Duodenal mucosa (tissue), 2 donors: ENCODE data around the gene DGKZ.

ENCODE experiments used
- H3K27ac ChIP-seq: one replicate; pipeline ENCODE4 v1.7.0; 2013; ENCODE audit warnings: low read depth, low read length
- H3K27me3 ChIP-seq, 2 donors: one replicate each; pipeline ENCODE4 v1.7.0; 2013; ENCODE audit warnings: low read length in 2 of 2, control low read depth in 1 of 2; ENCODE audit not compliant: insufficient read depth in 2 of 2, control insufficient read depth in 1 of 2
- H3K36me3 ChIP-seq, 2 donors: one replicate each; pipeline ENCODE4 v1.7.0; 2013; ENCODE audit warnings: low read length in 2 of 2, control low read depth in 1 of 2; ENCODE audit not compliant: insufficient read depth in 2 of 2, control insufficient read depth in 1 of 2
- H3K4me1 ChIP-seq, 2 donors: one replicate each; pipeline ENCODE4 v1.7.0; 2013; ENCODE audit warnings: low read length in 2 of 2, control low read depth in 1 of 2; ENCODE audit not compliant: insufficient read depth in 2 of 2, control insufficient read depth in 1 of 2
- H3K4me3 ChIP-seq, 2 donors: one replicate each; pipeline ENCODE4 v1.7.0; 2013; ENCODE audit warnings: low read length in 2 of 2, low read depth in 1 of 2
- H3K9ac ChIP-seq, 2 donors: one replicate each; pipeline ENCODE4 v1.7.0; 2013; ENCODE audit warnings: low read length in 2 of 2, low read depth in 1 of 2
- H3K9me3 ChIP-seq, 2 donors: one replicate each; pipeline ENCODE4 v1.7.0; 2013; ENCODE audit warnings: low read length in 2 of 2, control low read depth in 1 of 2; ENCODE audit not compliant: control insufficient read depth in 1 of 2

The DGKZ gene

GRCh38 chr11:46353698-46354097, 6.4 kb downstream of the DGKZ start:
- Histone ChIP-seq H3K9ac (no peak overlapping the region), H3K27ac (no peak overlapping the region), H3K27me3 (no peaks in the 10 kb centered on the region), H3K4me3 (no peak overlapping the region), H3K36me3 (peaks cover 0 to 6% of the 10 kb centered on the region in 2 donors), H3K4me1 (peaks cover 63 to 66% of the 10 kb centered on the region in 2 donors), H3K9me3 (no peaks in the 10 kb centered on the region)

GRCh38 chr11:46356924-46357482, 9.7 kb downstream of the DGKZ start:
- Histone ChIP-seq H3K9me3 (no peaks in the 10 kb centered on the region), H3K27ac (peak overlapping the region; percentile 17), H3K4me1 (peaks cover 45 to 48% of the 10 kb centered on the region in 2 donors), H3K9ac (peak overlapping the region in 1 of 2 donors; percentile 7), H3K4me3 (peak overlapping the region in 1 of 2 donors; percentile 39), H3K36me3 (peaks cover 0 to 6% of the 10 kb centered on the region in 2 donors), H3K27me3 (no peaks in the 10 kb centered on the region)

- H3K9me3 ChIP-seq: no peaks in the 10 kb centered on the region
- peaks cover 45 to 49% of the 10 kb centered on the region in 2 donors for H3K4me1 ChIP-seq
- H3K9ac ChIP-seq: peak overlapping the region in 1 of 2 donors; percentile 7
- H3K36me3 ChIP-seq: peaks cover 0 to 11% of the 10 kb centered on the region in 2 donors
- peak overlapping the region in 1 of 2 donors; percentile 39 for H3K4me3 ChIP-seq
- H3K27ac ChIP-seq: peak overlapping the region; percentile 17
- H3K27me3 ChIP-seq: no peaks in the 10 kb centered on the region
Observed at GRCh38 chr11:46357483-46357936, 10.2 kb downstream of the DGKZ start.

- Histone ChIP-seq H3K9me3 (no peaks in the 10 kb centered on the region), H3K27ac (no peak overlapping the region), H3K9ac (no peak overlapping the region), H3K4me3 (no peak overlapping the region), H3K27me3 (no peaks in the 10 kb centered on the region), H3K4me1 (peaks cover 54 to 58% of the 10 kb centered on the region in 2 donors), H3K36me3 (peaks cover 0 to 28% of the 10 kb centered on the region in 2 donors)
Observed at GRCh38 chr11:46359953-46360352, 12.7 kb downstream of the DGKZ start.

GRCh38 chr11:46360878-46361277, 13.6 kb downstream of the DGKZ start:
- Histone ChIP-seq H3K4me3 (peak overlapping the region; percentile 46 to 51), H3K9ac (peak overlapping the region in 1 of 2 donors; percentile 50), H3K4me1 (peaks cover 54 to 58% of the 10 kb centered on the region in 2 donors), H3K36me3 (peaks cover 0 to 28% of the 10 kb centered on the region in 2 donors), H3K9me3 (no peaks in the 10 kb centered on the region), H3K27me3 (no peaks in the 10 kb centered on the region), H3K27ac (peak overlapping the region; percentile 27)

GRCh38 chr11:46361283-46362155, 14.3 kb downstream of the DGKZ start:
- Histone ChIP-seq H3K27ac (peak overlapping the region; percentile 27), H3K9ac (peak overlapping the region; percentile 32 to 50), H3K27me3 (no peaks in the 10 kb centered on the region), H3K36me3 (peaks cover 0 to 23% of the 10 kb centered on the region in 2 donors), H3K9me3 (no peaks in the 10 kb centered on the region), H3K4me3 (peak overlapping the region; percentile 46 to 51), H3K4me1 (peaks cover 49 to 54% of the 10 kb centered on the region in 2 donors)

GRCh38 chr11:46362156-46363030, 15.1 kb downstream of the DGKZ start:
- peak overlapping the region; percentile 53 for H3K27ac ChIP-seq
- peaks cover 41 to 45% of the 10 kb centered on the region in 2 donors for H3K4me1 ChIP-seq
- peak overlapping the region; percentile 43 to 46 for H3K4me3 ChIP-seq
- no peaks in the 10 kb centered on the region for H3K9me3 ChIP-seq
- peak overlapping the region; percentile 32 to 50 for H3K9ac ChIP-seq
- no peaks in the 10 kb centered on the region for H3K27me3 ChIP-seq
- peaks cover 0 to 22% of the 10 kb centered on the region in 2 donors for H3K36me3 ChIP-seq

- Histone ChIP-seq H3K27me3 (no peaks in the 10 kb centered on the region), H3K4me1 (peaks cover 35 to 39% of the 10 kb centered on the region in 2 donors), H3K27ac (peak overlapping the region; percentile 53), H3K9ac (peak overlapping the region in 1 of 2 donors; percentile 9), H3K36me3 (peaks cover under 1 to 26% of the 10 kb centered on the region in 2 donors), H3K4me3 (no peak overlapping the region), H3K9me3 (no peaks in the 10 kb centered on the region)
Observed at GRCh38 chr11:46363031-46363407, 15.8 kb downstream of the DGKZ start.

- Histone ChIP-seq H3K27ac (no peak overlapping the region), H3K27me3 (no peaks in the 10 kb centered on the region), H3K9me3 (no peaks in the 10 kb centered on the region), H3K36me3 (peaks cover 6 to 31% of the 10 kb centered on the region in 2 donors), H3K9ac (no peak overlapping the region), H3K4me3 (no peak overlapping the region), H3K4me1 (peaks cover 33 to 35% of the 10 kb centered on the region in 2 donors)
Observed at GRCh38 chr11:46363455-46364005, 16.3 kb downstream of the DGKZ start.
